HEK293 (cell line): Measurements from ENCODE around the gene BAIAP2.
A peak's percentile ranks its signal among the peaks of the same experiment; 100 is the strongest.

Source experiments
- CTCF ChIP-seq: fragments of 450-650 bp; formaldehyde crosslinking; IDR thresholded peaks from 2 replicates; pipeline ENCODE4 v1.5.1; 2016; ENCODE audit warnings: missing biosample characterization, missing genetic modification characterization
- EGR2 ChIP-seq: fragments of 450-650 bp; formaldehyde crosslinking; IDR thresholded peaks from 2 replicates; pipeline ENCODE4 v1.5.1; 2016; ENCODE audit warnings: low read depth, missing biosample characterization, missing genetic modification characterization
- KLF1 ChIP-seq: fragments of 450-650 bp; formaldehyde crosslinking; IDR thresholded peaks from 2 replicates; pipeline ENCODE4 v1.5.1; 2016; ENCODE audit warnings: missing biosample characterization, missing genetic modification characterization
- KLF10 ChIP-seq: fragments of 450-650 bp; IDR thresholded peaks from 2 replicates; pipeline ENCODE4 v1.5.1; 2018; ENCODE audit warnings: missing biosample characterization, mild to moderate bottlenecking, missing genetic modification characterization
- KLF16 ChIP-seq: fragments of 450-650 bp; formaldehyde crosslinking; IDR thresholded peaks from 2 replicates; pipeline ENCODE4 v1.5.1; 2017; ENCODE audit warnings: missing biosample characterization, missing genetic modification characterization
- KLF17 ChIP-seq: fragments of 450-650 bp; formaldehyde crosslinking; IDR thresholded peaks from 2 replicates; pipeline ENCODE4 v1.5.1; 2016; ENCODE audit warnings: missing biosample characterization, missing genetic modification characterization
- KLF8 ChIP-seq: fragments of 450-650 bp; formaldehyde crosslinking; IDR thresholded peaks from 2 replicates; pipeline ENCODE4 v1.5.1; 2016; ENCODE audit warnings: missing biosample characterization, missing genetic modification characterization
- SALL2 ChIP-seq: fragments of 450-650 bp; formaldehyde crosslinking; IDR thresholded peaks from 2 replicates; pipeline ENCODE4 v1.5.0; 2017; ENCODE audit warnings: missing biosample characterization, mild to moderate bottlenecking, missing genetic modification characterization, borderline replicate concordance
- SP2 ChIP-seq: fragments of 450-650 bp; formaldehyde crosslinking; IDR thresholded peaks from 2 replicates; pipeline ENCODE4 v1.5.1; 2016; ENCODE audit warnings: missing biosample characterization, missing genetic modification characterization
- SP3 ChIP-seq: fragments of 450-650 bp; formaldehyde crosslinking; IDR thresholded peaks from 2 replicates; pipeline ENCODE4 v1.5.1; 2016; ENCODE audit warnings: missing biosample characterization, missing genetic modification characterization
- ZBTB26 ChIP-seq: fragments of 450-650 bp; formaldehyde crosslinking; optimal IDR thresholded peaks from 2 replicates; pipeline ENCODE3; 2016; ENCODE audit warnings: missing biosample characterization, mild to moderate bottlenecking, missing genetic modification characterization
- ZBTB44 ChIP-seq: fragments of 450-650 bp; IDR thresholded peaks from 2 replicates; pipeline ENCODE4 v1.5.1; 2018; ENCODE audit warnings: missing biosample characterization, mild to moderate bottlenecking, missing genetic modification characterization
- ZBTB7A ChIP-seq: fragments of 450-650 bp; formaldehyde crosslinking; IDR thresholded peaks from 2 replicates; pipeline ENCODE4 v1.5.1; 2016; ENCODE audit warnings: low read depth, missing biosample characterization, missing genetic modification characterization
- ZBTB8A ChIP-seq: fragments of 450-650 bp; formaldehyde crosslinking; IDR thresholded peaks from 2 replicates; pipeline ENCODE4 v1.5.1; 2016; ENCODE audit warnings: missing biosample characterization, missing genetic modification characterization
- ZEB2 ChIP-seq: fragments of 450-650 bp; formaldehyde crosslinking; IDR thresholded peaks from 2 replicates; pipeline ENCODE4 v1.5.1; 2016; ENCODE audit warnings: missing biosample characterization, missing genetic modification characterization
- ZFHX2 ChIP-seq: fragments of 450-650 bp; formaldehyde crosslinking; conservative IDR thresholded peaks from 2 replicates; pipeline ENCODE4 v1.5.1; 2016; ENCODE audit warnings: missing biosample characterization, missing genetic modification characterization
- ZFP69B ChIP-seq: fragments of 450-650 bp; formaldehyde crosslinking; IDR thresholded peaks from 2 replicates; pipeline ENCODE4 v1.5.1; 2016; ENCODE audit warnings: missing biosample characterization, missing genetic modification characterization
- ZNF112 ChIP-seq: fragments of 450-650 bp; formaldehyde crosslinking; IDR thresholded peaks from 2 replicates; pipeline ENCODE4 v1.5.0; 2017; ENCODE audit warnings: missing biosample characterization, missing genetic modification characterization
- ZNF140 ChIP-seq: fragments of 450-650 bp; formaldehyde crosslinking; IDR thresholded peaks from 2 replicates; pipeline ENCODE4 v1.5.1; 2016; ENCODE audit warnings: missing biosample characterization, missing genetic modification characterization
- ZNF341 ChIP-seq: fragments of 450-650 bp; formaldehyde crosslinking; IDR thresholded peaks from 2 replicates; pipeline ENCODE4; 2016; ENCODE audit warnings: low read depth, missing biosample characterization, missing genetic modification characterization
- ZNF561 ChIP-seq: fragments of 450-650 bp; IDR thresholded peaks from 2 replicates; pipeline ENCODE4 v1.5.1; 2018; ENCODE audit warnings: missing biosample characterization, missing genetic modification characterization, borderline replicate concordance
- ZNF600 ChIP-seq: fragments of 450-650 bp; formaldehyde crosslinking; IDR thresholded peaks from 2 replicates; pipeline ENCODE4 v1.5.1; 2016; ENCODE audit warnings: missing biosample characterization, missing genetic modification characterization
- ZSCAN30 ChIP-seq: fragments of 450-650 bp; IDR thresholded peaks from 2 replicates; pipeline ENCODE4 v1.5.1; 2018; ENCODE audit warnings: missing biosample characterization, mild to moderate bottlenecking, missing genetic modification characterization, moderate library complexity
- TF ChIP-seq, protein P1 (sequence below): fragments of 450-650 bp; formaldehyde crosslinking; IDR thresholded peaks from 2 replicates; pipeline ENCODE4 v1.5.1; 2016; ENCODE audit warnings: missing biosample characterization, missing genetic modification characterization

The BAIAP2 gene

DNA sequence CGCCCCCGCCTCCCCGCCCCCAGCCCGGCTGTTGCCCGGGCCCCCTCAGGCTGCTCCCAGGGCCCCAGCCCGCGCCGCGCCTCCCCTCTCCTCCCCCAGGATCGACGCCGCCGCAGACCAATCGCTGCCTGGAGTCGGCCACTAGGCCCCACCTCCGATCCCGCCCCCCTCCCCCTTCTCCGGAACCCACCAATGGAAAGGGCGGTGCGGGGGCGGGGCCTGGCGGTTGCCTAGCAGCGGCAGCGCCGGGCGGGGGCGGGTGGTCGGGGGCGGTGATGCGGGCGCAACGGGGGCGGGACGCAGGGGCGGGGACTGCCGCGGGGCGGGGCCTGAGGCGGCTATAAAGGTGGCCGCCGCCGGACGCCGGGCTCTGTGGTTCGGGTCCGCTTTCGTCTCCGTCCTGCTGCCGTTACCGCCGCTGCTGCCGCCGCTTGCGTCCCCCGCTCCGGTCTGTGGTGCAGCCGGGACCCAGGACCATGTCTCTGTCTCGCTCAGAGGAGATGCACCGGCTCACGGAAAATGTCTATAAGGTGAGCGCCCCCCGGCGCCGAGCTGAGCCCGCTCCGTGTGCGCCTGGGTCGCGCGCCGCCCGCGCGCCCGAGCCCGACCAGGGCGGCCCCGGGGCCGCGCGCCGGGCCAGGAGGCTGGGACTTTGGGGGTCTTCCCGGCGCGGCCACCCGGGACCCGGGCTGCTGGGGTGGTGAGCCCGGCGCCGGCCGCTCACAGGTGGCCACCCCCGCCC is at the start of gene BAIAP2 (continued):
- TF ChIP-seq CTCF (peak; percentile 47; the same call in 1 of the 2 replicates), KLF8 (tag by site-specific recombination) (peak; percentile 71; the same call in 1 of the 2 replicates), KLF10 (tag by site-specific recombination) (0 out of 2 replicates have a peak, but pooled peaks have one; percentile 46), ZNF341 (peak; percentile 78), ZBTB26 (tag by site-specific recombination) (peak; percentile 56), KLF17 (tag by site-specific recombination) (peak; percentile 58; the same call in 1 of the 2 replicates), SP2 (tag by site-specific recombination) (peak; percentile 83), ZNF561 (tag by site-specific recombination) (0 out of 2 replicates have a peak, but pooled peaks have one; percentile 31), ZNF140 (no peak), SALL2 (tag by site-specific recombination) (no peak), SP3 (peak; percentile 85), ZEB2 (peak; percentile 39; the same call in 1 of the 2 replicates), ZFHX2 (tag by site-specific recombination) (peak; percentile 51), ZNF112 (tag by site-specific recombination) (no peak), EGR2 (tag by site-specific recombination) (peak; percentile 40), KLF16 (tag by site-specific recombination) (peak; percentile 67), ZBTB7A (0 out of 2 replicates have a peak, but pooled peaks have one; percentile 29), ZNF600 (tag by site-specific recombination) (peak; percentile 48; the same call in 1 of the 2 replicates), ZBTB8A (tag by site-specific recombination) (peak; percentile 52), ZSCAN30 (tag by site-specific recombination) (no peak), KLF1 (tag by site-specific recombination) (0 out of 2 replicates have a peak, but pooled peaks have one; percentile 12), ZFP69B (tag by site-specific recombination) (no peak), ZBTB44 (tag by site-specific recombination) (0 out of 2 replicates have a peak, but pooled peaks have one; percentile 19)
- TF ChIP-seq, protein P1, sequence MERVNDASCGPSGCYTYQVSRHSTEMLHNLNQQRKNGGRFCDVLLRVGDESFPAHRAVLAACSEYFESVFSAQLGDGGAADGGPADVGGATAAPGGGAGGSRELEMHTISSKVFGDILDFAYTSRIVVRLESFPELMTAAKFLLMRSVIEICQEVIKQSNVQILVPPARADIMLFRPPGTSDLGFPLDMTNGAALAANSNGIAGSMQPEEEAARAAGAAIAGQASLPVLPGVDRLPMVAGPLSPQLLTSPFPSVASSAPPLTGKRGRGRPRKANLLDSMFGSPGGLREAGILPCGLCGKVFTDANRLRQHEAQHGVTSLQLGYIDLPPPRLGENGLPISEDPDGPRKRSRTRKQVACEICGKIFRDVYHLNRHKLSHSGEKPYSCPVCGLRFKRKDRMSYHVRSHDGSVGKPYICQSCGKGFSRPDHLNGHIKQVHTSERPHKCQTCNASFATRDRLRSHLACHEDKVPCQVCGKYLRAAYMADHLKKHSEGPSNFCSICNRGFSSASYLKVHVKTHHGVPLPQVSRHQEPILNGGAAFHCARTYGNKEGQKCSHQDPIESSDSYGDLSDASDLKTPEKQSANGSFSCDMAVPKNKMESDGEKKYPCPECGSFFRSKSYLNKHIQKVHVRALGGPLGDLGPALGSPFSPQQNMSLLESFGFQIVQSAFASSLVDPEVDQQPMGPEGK (tag by site-specific recombination): peak; percentile 54; the same call in 1 of the 2 replicates
- TF ChIP-seq, all 188 proteins: peak for 28
